HEK293T (cell line): ENCODE measurements around the gene BCAP29.

ENCODE experiments used
- BHLHE40 ChIP-seq: fragments of 450-650 bp; IDR thresholded peaks from 2 replicates; pipeline ENCODE4 v1.6.1; 2016; ENCODE audit warnings: mild to moderate bottlenecking, moderate library complexity, borderline replicate concordance
- ELF4 ChIP-seq: fragments of 450-650 bp; IDR thresholded peaks from 2 replicates; pipeline ENCODE4 v1.6.1; 2017; ENCODE audit warnings: antibody characterized with exemption
- FOXA1 ChIP-seq: fragments of 450-650 bp; IDR thresholded peaks from 2 replicates; pipeline ENCODE4 v1.6.1; 2016; ENCODE audit warnings: mild to moderate bottlenecking
- FOXM1 ChIP-seq: fragments of 450-650 bp; IDR thresholded peaks from 2 replicates; pipeline ENCODE4 v1.6.1; 2017; ENCODE audit warnings: mild to moderate bottlenecking, borderline replicate concordance
- HDGF ChIP-seq: fragments of 450-650 bp; IDR thresholded peaks from 2 replicates; pipeline ENCODE4 v1.6.1; 2017; ENCODE audit warnings: antibody characterized with exemption, borderline replicate concordance
- L3MBTL2 ChIP-seq: fragments of 450-650 bp; conservative IDR thresholded peaks from 2 replicates; pipeline ENCODE4 v1.6.1; 2016; ENCODE audit warnings: mild to moderate bottlenecking
- NFRKB ChIP-seq: fragments of 450-650 bp; IDR thresholded peaks from 2 replicates; pipeline ENCODE4 v1.6.1; 2016; ENCODE audit warnings: mild to moderate bottlenecking, moderate library complexity
- PKNOX1 ChIP-seq: fragments of 450-650 bp; IDR thresholded peaks from 2 replicates; pipeline ENCODE4 v1.6.1; 2016
- SP1 ChIP-seq: fragments of 450-650 bp; IDR thresholded peaks from 2 replicates; pipeline ENCODE4 v1.6.1; 2017
- SUZ12 ChIP-seq: fragments of 450-650 bp; IDR thresholded peaks from 2 replicates; pipeline ENCODE4 v1.6.1; 2016; ENCODE audit warnings: mild to moderate bottlenecking
- TARDBP ChIP-seq: fragments of 450-650 bp; IDR thresholded peaks from 2 replicates; pipeline ENCODE4 v1.6.1; 2016
- ZNF384 ChIP-seq: fragments of 450-650 bp; IDR thresholded peaks from 2 replicates; pipeline ENCODE4 v1.6.1; 2016

GRCh38 chr7:107658467-107658866, 78.4 kb downstream of the BCAP29 start:
- no peak for TF ChIP-seq SP1
- TF ChIP-seq BHLHE40: no peak
- TF ChIP-seq SUZ12: no peak
- no peak for TF ChIP-seq FOXA1
- no peak for TF ChIP-seq TARDBP
- no peak for TF ChIP-seq PKNOX1
- TF ChIP-seq HDGF: no peak
- no peak for TF ChIP-seq ZNF384
- TF ChIP-seq ELF4: no peak
- TF ChIP-seq FOXM1: no peak
- no peak for TF ChIP-seq NFRKB
- TF ChIP-seq L3MBTL2: no peak
